CD4-positive, alpha-beta T cell treated with Interleukin-15 for 4 hours (primary cell): ENCODE data around the gene RYR1.
"Not testable (repeated sequence)": the region's sequence is repeated elsewhere in the genome, so short reads cannot be mapped to it uniquely, and the experiment has no call there.

ENCODE experiments used
- DNase-seq: peaks from one replicate; pipeline ENCODE4 v3.0.0-alpha.2; 2020; ENCODE audit warnings: low spot score

RYR1 gene

GRCh38 chr19:38616265-38616664 is 182.8 kb downstream of the RYR1 start:
- DNase-seq = peak; percentile 7

- DNase-seq = peak; percentile 3
Measured at GRCh38 chr19:38617283-38617763, 183.8 kb downstream of the RYR1 start.

GRCh38 chr19:38617764-38618589 is 184.5 kb downstream of the RYR1 start, which contains the start of gene MAP4K1:
TSS of gene MAP4K1 (minus strand) at chr19:38617953. CDS start at chr19:38617895, 58 bp downstream.
- DNase-seq = peak; percentile 59

- DNase-seq = peak; percentile 98
Measured at GRCh38 chr19:38618590-38619360, 185.3 kb downstream of the RYR1 start, which contains the start of gene EIF3K. TSS of gene EIF3K (plus strand) at chr19:38619188. CDS start at chr19:38619269, 81 bp downstream.

GRCh38 chr19:38619361-38620174 is 186.1 kb downstream of the RYR1 start:
- DNase-seq = no peak

GRCh38 chr19:38624822-38625221 is 191.3 kb downstream of the RYR1 start:
- DNase-seq = no peak

- no peak for DNase-seq
Measured at GRCh38 chr19:38626401-38626800, 192.9 kb downstream of the RYR1 start.

GRCh38 chr19:38629568-38629967 is 196.1 kb downstream of the RYR1 start:
- no peak for DNase-seq

- not testable (repeated sequence) for DNase-seq
Measured at GRCh38 chr19:38631301-38631700, 197.8 kb downstream of the RYR1 start.

GRCh38 chr19:38631811-38632475 is 198.5 kb downstream of the RYR1 start:
- not testable (repeated sequence) for DNase-seq

- DNase-seq = no peak
Measured at GRCh38 chr19:38632476-38633213, 199.2 kb downstream of the RYR1 start.

GRCh38 chr19:38634757-38635482 is 201.4 kb downstream of the RYR1 start:
- DNase-seq = peak; percentile 76

- no peak for DNase-seq
Measured at GRCh38 chr19:38635483-38636399, 202.2 kb downstream of the RYR1 start.
